NCI-H1417 (cell line): ENCODE data around the gene PYGM.
"Not testable (repeated sequence)": the region's sequence is repeated elsewhere in the genome, so short reads cannot be mapped to it uniquely, and the experiment has no call there.

ENCODE experiments used
- DNase-seq, 3 experiments: peaks; one replicate each; lab custom pipeline; 2025; lab: John Stamatoyannopoulos, UW

Gene PYGM

DNA sequence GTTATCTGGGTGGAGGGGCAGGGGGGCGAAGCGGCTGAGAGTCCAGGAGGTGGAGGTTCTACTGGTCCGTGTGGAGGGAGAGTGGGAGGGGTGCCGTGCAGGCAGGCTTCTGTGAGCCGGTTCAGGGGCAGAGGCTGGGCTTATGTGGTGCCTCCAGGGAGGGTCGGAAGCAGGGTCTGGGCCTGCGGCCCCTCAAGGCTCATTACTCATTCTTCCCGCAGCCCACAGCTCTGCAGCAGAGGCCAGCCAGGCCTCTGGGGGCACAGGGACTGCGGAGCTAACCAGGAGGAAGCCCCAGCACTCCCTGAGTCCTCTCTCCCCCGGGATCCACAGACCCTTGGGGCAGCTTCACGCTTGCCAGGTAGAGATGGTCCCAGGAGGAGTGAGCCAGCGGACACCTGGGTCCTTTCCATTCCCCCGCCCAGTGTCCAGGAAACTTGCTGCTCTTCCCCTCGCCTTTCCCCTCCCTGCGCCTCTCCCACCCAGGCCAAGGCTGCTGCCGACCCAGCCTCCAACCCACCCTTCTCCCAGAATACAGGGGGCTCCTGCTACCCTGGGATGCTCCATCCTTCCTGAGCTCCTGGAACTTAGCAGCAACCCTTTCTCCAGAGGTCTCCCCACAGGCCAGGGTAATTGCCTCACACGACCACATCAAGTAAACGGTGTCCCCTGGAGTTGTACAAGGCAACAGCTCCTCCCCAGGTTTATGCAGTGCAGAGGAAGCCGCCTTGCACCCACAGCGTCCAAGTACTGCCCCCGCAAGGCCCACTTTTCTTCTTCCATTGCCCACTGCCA lies 43.1 kb downstream of the PYGM start:
- no peak for DNase-seq

- peak in 2 of 3 experiments; percentile 42 to 80 for DNase-seq
Observed at GRCh38 chr11:64715756-64716472, 43.9 kb downstream of the PYGM start.

DNA sequence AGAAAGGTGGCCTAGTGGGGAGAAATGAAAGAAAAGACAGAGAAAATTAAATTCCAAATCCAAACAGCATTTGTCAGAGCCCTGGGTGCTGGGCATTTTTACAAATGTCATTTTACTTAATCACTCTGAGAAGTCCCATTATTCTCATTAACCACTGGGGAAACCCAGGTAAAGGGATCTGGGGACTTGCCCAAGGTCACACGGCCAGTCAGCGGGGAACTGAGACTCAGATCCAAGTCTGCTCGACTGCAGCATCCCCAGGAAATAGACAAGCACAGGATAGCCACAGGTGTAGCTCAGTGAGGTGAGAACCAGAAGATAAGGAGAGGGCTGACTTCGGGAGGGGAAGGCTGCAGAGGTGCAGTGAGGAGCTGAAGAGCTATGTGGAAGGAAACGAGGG lies 44.7 kb downstream of the PYGM start:
- DNase-seq, result peak in 1 of 3 experiments; percentile 47

GRCh38 chr11:64714666-64715065 lies 45.1 kb downstream of the PYGM start:
- DNase-seq, result no peak

GRCh38 chr11:64713781-64714363 lies 45.9 kb downstream of the PYGM start:
- DNase-seq, result peak in 2 of 3 experiments; percentile 68 to 80

- DNase-seq, result peak in 2 of 3 experiments; percentile 73 to 80
Observed at GRCh38 chr11:64713016-64713707, 46.6 kb downstream of the PYGM start.

DNA sequence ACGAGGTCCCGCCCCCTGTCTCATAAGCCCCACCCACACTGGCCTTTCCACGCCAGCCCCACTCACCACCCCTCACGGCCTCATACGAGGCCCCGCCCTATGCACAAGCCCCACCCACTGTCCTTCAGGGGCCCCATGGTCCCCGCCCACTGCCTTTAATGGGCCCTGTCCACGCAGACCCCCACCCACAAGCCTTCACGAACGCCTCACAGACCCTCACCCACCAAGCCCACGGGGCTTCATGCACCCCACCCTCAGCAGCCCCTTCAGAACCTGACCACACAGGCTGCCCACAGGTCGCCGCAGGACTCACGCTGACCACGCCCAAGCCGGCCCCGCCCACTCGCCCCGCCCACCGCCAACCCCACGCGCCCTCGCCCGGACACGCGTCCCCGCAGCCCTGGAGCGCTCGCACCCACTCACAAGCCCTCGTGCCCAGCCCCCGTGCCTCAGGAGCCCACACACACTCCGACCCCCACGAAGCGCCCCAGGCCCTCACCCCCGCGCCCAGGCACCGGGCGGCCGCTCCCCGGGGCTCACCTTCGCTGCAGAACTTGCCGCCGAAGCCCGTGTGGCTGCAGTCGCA lies 47.3 kb downstream of the PYGM start:
- DNase-seq, result no peak

DNA sequence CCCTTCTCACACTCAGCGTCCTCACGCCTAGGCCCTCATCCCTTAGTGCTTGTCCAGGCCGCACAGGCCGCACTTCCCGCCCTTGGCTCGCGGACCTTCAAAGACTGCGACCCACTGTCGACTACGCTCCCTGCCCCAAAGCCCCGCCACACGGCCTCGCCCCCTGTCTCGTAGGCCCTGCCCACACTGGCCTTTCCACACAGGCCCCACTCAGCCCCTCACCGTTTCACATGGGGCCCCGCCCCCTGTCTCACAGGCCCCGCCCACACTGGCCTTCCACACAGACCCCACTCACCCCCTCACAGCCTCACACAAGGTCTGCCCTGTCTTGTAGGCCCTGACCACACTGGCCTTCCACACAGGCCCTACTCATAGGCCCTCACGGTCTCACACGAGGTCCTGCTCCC lies 47.8 kb downstream of the PYGM start:
- DNase-seq, result no peak

DNA sequence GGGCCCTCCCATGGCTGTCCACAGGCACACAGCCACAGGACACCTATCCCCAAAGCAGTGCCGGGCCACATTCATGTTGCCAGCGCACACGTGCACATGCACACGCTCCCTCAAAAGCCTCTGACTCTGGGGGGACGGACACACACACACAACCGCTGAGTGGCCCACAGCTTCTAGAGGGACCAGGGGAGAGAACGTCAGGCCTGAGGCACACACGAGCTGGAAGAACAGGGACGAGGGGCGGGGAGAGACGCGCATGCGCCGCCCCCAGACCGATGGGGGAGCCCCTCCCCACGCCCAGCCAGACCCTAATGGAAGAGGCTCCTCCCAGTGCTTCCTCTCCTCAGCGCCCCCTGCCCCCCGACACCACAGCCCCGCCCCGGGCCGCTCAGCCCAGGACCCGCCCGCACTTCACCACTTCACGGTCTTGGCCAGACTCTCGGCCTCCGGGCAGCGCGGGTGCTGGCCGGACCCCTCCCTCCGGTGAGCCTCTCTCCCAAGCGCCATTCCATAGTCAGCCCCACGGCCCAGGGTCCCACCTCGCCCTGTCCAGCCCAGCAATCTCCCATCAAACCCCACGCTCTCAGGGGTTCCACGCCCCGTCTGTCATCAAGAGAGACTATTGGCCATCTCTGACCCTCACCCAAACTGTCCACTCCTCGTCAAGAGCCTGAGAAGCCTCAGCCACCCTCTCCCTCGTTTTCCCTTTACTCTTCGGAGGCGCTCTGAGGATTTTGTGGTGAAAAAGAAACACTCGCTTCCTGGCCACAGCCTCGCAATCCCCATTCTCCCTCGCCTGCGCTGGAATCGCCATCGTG lies 48.4 kb downstream of the PYGM start:
- DNase-seq, result no peak

- no peak for DNase-seq
Observed at GRCh38 chr11:64710418-64711137, 49.2 kb downstream of the PYGM start.

GRCh38 chr11:64705501-64705900 lies 54.3 kb downstream of the PYGM start:
- DNase-seq, result no peak

DNA sequence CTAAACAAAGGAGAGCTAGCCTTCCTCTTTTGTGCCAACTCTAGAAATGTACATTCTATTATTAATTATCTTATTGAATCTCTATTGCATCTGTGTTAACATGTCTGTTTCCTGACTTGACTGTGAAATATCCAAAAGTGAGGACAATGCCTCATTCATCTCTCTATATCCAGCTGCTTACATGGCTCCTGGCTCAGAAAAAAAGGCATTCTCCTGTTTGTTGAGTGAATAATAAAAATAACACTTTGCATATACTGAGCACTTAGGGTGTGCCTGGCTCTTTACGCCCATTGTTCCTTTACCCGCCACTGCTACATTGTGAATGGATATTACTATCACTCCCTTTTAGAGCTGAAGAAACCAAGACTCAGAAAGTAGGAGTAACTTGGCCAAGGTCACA lies 56.7 kb downstream of the PYGM start:
- no peak for DNase-seq

- not testable (repeated sequence) for DNase-seq
Observed at GRCh38 chr11:64701956-64702355, 57.8 kb downstream of the PYGM start.

GRCh38 chr11:64698427-64698826 lies 61.3 kb downstream of the PYGM start:
- DNase-seq, result no peak

- DNase-seq, result no peak
Observed at GRCh38 chr11:64697663-64698375, 62.0 kb downstream of the PYGM start.
